Raji (cell line): Measurements from ENCODE around the gene PACSIN1.

Experiments used
- POLR2A ChIP-seq: IDR thresholded peaks from 2 replicates; pipeline ENCODE4 v1.6.1; 2011; ENCODE audit warnings: low read depth, low read length, control low read depth; ENCODE audit not compliant: insufficient read depth

Gene PACSIN1

DNA sequence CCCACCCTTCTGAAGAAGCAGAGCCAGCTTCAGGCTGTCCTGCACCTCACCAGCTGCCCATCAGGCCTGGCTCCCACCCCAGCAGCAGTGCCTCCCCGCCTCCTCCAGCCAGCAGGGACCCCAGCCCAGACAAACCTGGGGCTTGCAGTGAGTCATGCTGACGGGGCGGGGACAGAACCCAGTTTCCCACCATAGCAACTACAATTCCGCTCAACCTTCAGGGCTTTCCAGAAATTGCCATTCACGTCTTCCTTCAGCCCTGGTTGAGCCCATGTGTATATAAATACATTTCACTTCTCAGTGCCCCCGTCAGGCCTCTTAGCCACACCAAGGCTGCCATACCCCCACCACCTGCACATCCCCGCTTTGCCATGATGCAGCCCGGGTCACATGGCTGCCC is 85.8 kb downstream of the PACSIN1 start:
- no peak for TF ChIP-seq POLR2A

DNA sequence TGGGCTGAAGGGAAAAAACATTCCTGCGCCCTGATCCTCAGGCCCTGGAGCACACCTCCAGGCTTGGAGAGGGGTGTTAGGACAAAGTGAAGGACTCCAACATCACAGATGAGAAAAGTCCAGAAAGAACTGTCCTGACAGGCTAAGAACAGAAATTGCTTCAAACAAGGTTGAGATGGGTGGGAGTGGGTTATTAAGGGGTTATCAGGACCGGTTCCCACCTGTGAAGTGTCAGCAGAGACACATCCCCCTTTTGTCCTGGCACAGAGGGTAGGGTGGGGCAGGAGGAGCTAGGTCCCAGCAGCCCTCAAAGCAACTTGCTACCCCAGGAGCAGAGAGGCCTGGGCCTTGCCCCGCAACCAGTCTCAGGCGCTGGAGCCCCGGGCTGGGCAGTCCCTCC is 86.7 kb downstream of the PACSIN1 start:
- no peak for TF ChIP-seq POLR2A

DNA sequence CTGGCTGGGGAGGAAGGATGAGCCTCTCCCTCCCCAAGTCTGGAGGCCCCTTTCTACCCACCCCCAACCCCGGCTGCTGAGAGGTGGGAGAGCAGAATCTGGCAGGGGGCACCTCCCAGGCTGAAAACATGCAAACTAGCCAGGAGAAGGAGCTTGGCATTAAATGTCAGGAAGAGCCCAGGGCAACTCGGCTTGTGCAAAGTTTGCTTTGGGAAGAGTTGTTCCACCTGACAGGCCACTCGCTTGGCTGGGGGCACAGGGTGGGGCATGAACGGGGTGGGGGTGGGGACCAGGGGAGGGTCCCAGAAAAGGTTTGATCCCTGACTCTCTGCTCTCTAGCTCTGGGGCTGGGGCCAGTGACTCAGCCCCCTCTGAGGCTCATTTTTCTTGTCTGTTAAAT is 87.3 kb downstream of the PACSIN1 start:
- no peak for TF ChIP-seq POLR2A

DNA sequence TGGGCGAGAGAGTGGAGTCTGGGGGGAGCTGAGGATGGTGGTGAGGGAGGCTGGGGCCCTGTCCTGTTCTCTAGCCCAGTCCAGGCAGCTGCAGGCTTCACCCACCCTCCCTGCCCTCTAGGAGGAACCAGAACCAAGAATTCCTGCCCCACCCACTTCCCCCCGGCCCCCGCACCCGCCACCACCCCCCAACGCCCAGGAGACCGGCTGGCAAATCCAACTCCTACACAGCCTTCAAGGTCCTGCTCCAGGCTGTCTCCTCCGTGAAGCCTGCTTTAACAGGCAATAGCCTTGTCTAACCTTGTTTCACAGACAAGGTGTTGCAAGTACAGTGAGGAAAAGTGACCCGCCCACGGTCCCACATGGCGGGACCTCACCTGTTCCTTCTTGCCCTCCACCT is 87.9 kb downstream of the PACSIN1 start:
- TF ChIP-seq POLR2A: no peak

DNA sequence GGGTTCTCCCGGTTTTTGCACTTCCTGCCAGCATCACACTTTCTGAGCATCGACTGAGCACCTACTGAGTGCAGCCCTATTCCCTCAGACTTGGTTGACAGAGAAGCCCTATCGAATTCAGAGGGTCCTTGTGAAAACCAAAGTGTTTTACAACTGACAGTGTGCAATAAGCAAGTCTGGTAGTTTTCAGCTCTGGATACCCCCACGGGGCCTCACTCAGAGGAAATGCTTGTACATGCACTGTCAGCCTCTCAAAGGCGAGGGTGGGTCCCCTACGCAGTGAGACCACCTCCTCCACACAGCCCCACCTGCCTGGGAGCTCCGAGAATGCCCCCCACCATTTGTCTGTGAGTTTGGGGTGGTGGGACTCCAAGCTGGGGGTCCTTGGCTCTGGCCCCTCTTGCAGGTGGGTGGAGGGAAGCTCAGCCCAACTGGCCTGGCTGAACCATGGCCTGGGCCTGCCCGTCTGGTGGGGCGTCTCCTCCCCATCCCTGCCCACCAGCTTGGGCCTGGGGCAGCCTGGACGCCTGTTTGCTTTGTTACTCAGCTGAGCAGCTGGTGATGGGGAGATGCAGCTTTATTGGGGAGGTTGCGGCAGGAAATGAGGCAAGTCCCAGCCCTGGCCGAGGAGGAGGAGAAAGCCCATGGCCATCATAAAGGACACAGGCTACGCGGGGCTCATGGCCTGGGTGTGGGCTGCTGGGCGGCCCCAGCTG is 88.6 kb downstream of the PACSIN1 start:
- TF ChIP-seq POLR2A: no peak

DNA sequence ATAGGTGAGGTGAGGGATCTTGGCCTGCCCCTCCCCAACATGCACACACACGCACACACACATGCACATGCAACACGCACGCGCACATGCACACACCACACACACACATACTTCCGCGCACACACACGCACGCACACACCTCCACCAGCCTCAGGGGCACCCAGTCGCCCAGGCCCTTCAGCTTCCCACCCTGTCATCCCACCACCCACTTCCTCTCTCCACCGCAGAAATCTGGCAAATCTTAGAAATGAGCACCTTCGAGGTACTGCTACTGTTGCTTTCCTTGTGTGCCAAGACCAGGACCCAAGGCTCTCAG is 89.1 kb downstream of the PACSIN1 start:
- TF ChIP-seq POLR2A: no peak

DNA sequence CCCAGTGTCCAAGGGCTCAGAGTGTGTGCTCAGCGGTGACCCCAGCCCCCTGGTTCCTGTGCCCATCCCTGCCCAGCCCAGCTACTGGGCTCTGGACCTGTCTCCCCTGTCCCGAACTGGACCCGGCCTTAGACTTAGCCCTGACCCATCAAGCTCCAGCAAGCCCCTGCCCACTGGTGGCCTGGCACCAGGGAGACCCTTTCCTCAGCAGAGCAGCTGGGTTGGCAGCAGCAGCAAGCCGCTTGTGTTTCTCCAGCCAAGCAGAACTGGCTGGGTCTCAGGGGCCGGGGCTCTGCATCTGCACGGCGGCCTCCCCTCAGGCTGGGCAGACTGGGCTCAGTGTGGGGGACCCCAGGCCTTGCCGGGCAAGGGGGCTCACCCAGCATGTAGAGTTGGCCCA is 89.5 kb downstream of the PACSIN1 start:
- TF ChIP-seq POLR2A: no peak

DNA sequence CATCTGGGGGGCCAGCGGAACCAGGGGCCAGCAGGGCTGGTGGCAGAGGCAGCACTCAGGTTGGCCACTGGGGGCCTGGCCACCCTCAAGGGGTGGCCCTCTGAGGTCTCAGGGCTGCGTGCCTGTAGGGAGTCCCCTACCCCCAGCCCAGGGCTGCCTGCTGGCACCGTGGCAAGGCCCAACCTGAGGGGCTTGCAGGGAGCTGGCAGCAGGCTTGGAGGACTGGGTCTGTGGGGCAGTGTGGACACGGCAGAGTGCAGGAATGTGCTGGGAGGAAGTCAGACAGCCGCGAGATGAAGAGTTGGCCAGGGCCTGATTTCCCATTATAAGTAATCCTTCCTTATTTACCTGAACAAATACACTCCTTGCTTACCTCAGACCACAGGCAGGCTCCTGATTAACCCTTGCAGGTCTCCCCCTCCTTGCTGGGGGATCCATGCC is 90.2 kb downstream of the PACSIN1 start, which contains the start of gene SPDEF:
TSS of gene SPDEF (minus strand) at position 299 of the 441 bp plus-strand sequence. CDS start 11,874 bp downstream, outside the sequence.
- no peak for TF ChIP-seq POLR2A

DNA sequence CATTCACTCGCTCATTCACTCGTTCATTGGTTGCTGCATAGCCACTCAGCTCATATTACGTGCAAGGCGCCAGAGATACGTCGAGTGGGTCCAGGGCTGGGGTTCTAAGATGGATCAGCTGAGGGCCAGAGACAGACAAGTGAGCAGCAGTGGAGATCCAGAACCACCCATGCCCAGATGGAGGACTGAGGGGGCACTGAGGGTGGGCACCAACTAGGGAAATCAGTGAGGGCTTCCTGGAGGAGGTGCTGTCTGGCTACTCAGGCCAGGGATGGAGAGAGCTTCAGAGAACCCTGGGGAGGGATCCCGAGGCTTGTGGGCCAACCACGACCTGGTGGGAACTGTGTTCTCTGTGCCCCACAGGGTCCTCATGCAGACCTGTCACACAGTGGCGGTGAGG is 90.6 kb downstream of the PACSIN1 start:
- no peak for TF ChIP-seq POLR2A

DNA sequence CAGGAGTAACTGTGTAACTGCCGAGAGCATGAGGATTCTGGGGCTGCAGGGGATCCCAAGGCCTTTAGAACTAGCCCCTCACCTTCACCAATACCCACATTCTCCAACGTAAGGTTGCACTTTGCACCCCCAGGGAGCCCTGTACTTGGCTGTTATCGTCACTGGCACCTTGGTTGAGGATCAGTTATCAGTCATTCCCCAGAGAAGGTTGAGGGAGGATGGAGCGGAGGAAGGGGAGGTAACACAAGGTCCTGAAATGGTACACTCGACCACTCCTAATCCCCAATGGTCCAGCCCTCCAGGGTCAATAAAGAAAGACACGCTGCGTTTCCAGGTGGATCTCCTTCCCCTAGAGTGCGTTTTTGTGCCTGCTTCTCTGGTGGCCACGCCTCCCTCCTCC is 91.4 kb downstream of the PACSIN1 start:
- TF ChIP-seq POLR2A: no peak

DNA sequence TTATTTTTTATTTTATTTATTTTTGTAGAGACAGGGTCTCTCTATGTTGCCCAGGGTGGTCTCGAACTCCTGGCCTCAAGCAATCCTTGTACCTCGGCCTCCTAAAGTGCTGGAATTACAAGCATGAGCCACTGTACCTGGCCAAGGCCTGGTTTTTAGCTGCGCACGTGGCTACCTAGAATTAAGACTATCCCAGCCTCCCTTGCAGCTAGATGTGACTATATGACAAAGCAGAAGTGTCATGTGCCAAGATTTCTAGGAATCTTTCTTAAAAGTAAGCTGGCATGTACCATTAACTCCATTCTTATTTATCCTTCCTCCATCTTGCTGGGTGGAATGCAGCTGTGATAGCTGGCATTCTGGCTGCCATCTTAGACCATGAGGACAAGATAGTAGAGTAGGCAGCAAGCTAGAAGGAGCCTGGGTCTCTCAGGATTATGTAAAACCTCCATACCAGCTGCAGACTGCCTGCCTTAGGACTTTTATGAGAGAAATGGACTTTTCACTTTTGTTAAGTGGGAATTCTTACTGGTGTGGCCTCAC is 92.4 kb downstream of the PACSIN1 start:
- TF ChIP-seq POLR2A: no peak

DNA sequence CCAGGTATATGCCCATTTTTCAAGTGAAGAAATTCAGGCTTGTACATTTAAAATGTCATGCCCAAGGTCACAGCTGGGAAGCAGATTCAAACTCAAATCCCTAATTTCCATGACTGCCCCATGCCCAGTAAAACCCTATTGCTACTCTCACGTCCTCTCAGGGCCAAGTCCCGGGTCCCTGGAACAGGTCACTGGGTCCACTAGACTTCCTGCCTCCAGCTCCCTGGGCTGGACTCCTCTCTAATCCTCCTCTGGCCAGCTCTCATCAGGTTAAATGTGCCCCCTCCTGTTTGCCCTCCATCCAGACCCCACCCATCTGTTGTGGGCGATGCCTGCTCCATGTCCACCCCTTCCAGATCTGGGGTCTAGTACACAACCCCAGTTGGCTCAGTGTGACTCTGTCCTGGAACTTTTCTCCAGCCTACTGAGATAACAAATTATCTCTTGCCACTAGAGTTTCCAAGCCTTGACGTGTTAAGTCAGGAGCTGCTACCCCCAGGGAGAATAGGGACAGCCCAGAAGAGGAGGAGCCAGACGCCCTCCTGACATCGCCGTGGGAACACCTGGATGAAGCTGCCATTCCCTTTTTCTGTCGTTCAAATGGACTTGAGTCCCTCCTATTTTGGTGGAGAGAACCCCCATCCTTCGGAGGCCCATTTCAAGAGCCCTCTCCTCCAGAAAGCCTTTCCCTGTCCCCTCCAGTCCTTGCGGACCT is 93.9 kb downstream of the PACSIN1 start:
- TF ChIP-seq POLR2A: no peak

DNA sequence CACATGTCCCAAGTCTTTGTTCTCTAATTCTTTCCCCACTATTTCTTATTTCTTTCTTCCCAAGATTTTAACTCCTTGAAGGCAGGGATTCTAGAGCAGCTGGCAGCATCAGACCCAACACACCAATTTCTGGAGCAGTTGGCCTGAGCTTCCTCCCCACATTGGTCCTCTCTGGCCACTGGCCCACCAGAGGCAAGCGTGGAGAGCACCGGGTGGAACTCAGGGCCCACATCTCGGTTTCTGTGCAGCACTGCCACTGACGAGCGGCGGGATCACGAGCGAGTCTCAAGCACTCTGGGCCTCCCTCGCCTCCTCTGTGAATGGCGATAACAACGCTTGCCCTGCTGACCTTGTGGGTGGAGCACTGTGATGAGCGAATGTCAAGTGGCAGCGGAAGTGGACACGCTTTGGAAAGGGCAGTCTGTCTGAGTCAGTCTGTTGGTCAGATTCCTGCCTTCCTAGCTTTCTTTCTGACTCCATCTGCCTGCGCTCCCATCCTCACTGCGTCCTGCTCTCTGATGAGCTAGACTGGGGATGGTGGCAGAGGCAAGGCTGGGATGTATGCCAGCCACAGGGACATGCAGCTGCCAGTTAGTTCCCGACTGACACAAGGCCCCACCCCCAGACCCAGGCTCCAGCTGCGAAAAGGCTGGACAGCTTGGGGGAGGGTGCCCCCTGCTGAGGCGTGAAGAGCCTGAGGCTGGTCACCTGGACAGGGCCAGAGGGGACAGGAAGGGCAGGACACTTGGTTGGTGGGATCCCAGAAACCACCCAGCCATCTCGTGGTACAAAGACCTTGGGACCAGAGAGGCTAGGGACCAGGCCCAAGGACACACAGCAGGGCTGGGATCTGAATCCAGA is 94.7 kb downstream of the PACSIN1 start:
- TF ChIP-seq POLR2A: no peak

DNA sequence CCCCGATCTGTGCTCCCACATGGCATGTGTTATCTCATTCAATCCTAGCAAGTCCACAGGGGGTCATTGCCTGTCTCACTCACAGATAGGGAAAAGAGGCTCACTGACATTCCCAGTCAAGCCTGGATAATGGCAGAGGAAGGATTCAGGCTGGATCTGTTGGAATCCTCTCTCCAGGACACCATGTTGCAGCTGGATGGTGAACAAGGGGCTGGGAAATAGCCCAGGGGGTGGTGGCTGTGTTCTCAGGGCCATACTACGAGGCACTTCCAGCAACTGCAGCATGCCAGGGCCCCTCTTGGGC is 95.3 kb downstream of the PACSIN1 start:
- no peak for TF ChIP-seq POLR2A

DNA sequence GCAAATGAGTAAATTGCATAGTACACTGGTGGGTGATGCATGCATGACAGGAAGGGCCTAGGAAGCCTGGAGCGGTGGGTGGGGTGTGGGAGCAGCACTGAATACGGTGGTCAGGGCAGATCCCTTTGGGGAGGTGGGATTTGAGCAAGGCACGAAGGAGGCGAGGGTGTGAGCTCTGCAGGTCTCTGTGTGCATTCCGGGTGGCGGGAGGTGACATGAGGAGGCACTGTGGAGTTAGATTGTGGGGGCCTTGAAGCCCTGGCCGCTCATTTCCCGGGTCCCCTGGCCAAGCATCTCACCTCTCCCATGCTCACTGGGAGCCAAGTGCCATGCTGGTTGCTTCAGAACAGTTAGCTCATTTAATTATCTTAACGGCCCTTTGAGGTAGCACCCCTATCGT is 96.5 kb downstream of the PACSIN1 start:
- TF ChIP-seq POLR2A: no peak
